NCI-H1417 treated with DMSO at 0.1 percent for 48 hours (cell line): ENCODE measurements around the gene TPSD1.
"Not testable (repeated sequence)": the region's sequence is repeated elsewhere in the genome, so short reads cannot be mapped to it uniquely, and the experiment has no call there.

Experiments used
- DNase-seq: peaks from one replicate; lab custom pipeline; 2025; lab: John Stamatoyannopoulos, UW

The TPSD1 gene

DNA sequence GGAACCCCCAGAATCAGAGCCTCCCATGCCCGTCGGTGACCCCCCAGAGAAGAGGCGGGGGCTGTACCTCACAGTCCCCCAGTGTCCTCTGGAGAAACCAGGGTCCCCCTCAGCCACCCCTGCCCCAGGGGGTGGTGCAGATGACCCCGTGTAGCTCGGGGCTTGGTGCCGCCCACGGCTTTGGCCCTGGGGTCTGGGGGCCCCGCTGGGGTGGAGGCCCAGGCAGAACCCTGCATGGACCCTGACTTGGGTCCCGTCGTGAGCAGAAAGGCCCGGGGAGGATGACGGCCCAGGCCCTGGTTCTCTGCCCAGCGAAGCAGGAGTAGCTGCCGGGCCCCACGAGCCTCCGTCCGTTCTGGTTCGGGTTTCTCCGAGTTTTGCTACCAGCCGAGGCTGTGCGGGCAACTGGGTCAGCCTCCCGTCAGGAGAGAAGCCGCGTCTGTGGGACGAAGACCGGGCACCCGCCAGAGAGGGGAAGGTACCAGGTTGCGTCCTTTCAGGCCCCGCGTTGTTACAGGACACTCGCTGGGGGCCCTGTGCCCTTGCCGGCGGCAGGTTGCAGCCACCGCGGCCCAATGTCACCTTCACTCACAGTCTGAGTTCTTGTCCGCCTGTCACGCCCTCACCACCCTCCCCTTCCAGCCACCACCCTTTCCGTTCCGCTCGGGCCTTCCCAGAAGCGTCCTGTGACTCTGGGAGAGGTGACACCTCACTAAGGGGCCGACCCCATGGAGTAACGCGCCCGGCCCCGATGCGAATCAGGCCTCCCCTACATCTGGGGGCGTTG lies 34.8 kb upstream of the TPSD1 start:
- DNase-seq = no peak

DNA sequence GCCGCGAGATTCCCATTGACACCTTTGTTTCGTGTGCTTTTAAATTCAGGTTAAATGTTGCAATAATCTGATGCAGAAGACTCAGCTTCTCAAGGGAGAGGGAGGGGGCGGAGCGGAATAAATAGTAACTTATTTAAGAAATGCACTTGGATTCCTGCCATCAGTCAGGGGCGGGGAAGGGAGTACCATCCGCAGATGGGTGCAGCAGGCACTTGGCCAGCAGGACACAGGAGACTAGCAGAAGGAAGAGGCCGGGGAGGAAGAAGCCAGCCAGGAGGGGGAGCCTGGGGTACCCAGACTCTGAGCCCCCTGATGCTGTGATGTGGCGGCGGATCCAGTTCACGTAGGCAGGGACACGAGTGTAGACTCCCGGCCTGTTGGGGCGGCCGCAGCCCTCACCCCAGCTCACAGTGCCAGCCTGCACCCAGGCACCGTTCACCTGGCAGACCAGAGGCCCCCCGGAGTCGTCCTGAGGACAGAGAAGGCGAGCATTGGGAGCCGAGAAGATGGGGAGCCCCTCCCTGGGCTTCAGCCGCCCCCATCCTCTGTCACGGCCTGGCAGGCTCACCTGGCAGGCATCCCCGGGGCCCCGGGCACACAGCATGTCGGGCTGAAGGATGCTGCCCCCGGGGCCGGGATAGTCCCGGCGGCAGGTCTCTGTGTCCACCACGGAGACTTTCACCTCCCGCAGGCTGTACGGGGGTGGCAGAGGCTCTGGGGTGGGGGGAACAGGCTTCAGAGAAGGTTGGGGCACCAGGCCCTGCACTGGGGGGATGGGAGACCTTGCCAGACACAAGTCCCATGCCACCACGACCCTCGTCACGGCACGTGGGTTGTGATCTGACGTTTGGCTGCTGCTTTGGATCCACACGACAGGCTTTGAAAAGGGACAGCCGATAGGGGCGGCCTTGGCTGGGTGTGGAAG lies 34.0 kb upstream of the TPSD1 start:
- no peak for DNase-seq

DNA sequence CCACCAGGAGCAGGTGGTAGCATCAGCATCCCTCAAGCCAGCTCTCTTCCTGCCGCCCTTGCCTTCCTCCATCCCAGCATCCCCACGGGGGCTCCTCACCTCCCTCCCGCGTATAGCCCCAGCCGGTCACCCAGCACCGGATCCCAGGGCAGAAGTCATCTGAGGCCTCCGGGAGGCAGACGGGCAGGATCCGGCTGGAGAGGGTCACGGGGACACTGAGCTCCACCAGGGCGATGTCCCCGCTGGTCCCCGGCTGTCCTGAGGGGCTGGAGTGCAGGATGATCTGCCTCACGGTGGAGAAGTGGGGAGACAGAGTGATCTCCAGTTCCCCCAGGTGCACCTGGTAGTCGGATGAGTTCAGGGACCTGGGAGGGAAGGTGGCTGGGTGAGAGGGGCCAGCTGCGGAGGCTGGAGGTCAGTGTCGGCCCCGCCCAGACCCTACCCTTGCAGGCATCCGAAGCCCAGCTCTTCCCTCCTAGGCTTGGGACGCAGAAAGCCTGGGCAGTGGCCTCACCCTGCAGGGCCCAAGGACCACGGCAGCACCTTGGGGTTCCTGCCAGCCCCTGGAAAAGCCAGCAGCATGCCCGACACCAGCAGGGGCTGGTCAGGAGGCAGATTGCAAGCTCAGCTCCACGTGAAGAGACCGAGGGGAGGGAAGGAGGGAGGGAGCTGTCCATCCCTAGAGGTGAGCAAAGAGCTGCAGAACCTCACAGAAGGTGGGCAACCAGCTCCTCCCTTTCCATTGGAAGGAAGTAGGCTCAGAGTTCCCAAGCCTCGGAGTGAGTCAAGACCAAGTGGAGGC lies 33.1 kb upstream of the TPSD1 start:
- no peak for DNase-seq

DNA sequence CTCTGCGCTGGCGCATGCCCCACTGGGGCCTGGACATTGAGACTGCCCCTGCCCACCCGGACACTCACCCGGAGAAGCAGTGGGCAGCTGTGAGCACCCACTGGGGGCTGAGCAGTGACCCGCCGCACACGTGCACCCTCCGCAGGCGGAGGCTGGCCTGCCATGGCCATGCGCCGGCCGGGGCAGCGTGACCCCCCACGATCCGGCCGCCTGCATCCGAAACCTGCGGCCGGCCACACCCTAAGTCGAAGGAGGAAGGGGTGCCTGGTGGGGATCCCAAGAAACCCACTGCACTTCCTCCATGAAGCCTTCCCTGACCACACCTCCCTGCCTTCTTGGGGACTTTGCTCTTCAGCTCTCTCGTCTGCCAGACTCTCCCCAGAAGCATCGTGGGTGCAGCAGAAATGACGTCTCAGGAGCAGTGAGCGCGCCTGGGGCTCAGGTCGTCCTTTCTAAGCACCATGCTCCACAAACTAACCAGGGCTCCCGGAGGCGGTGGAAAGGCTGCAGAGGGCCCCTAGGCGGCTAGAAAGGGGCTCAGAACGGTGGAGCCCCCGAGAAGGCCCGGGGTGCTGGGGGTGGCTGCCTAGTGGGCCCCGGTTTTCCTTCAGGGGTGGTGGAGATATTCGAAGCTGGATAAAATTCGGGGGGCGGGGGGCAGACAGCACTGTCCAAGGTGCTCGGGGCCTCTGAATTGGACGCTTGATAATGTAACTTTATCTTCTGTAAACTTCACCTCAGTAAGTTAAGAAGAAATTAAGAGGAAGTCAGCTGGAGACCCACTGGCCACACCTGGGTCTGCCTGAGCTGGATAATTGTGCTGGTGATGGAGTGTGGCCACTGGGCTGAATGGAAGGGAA lies 32.3 kb upstream of the TPSD1 start:
- no peak for DNase-seq

DNA sequence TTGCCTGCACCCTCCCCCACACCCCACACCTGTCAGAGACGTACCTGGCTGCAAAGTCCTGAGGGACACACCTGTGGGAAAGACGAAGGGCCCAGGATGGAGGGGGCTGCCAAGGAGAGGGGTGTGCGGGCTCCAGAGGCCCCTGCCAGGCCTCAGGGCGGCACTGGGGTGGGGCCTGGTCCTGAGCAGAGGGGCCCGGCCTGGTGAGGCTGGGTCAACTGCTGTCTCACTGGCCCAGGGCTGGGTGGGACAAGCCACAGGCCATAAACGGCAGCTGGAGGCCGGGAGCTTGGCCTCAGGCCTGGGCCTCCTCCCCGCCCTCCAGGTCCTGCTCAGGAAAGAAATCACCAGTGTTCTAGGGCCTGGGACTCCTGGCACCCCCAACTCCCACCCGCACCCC lies 31.3 kb upstream of the TPSD1 start:
- no peak for DNase-seq

DNA sequence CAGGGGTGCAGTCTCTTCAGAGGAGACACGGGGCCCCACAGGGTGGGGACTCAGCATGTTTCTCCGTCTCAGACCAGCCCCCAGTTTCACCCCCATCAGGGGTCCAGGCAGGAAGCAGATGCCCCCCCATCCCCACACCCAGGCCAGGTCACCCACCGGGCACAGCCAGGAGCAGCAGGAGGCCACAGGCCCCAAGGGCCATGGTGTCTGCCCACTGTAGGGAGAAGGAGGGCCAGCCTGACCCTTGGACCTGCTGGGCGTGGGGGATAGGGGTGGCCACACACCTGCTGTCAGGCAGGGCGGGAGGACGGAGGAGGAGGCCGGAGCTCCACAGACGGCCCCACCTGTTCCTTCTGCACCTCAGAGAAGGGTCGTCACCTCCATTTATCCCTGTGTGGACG lies 30.8 kb upstream of the TPSD1 start, which contains the start of gene TPSG1:
TPSG1 (minus strand) TSS at position 218 of the 401 bp plus-strand sequence; CDS start at position 202, 16 bp downstream.
- no peak for DNase-seq

DNA sequence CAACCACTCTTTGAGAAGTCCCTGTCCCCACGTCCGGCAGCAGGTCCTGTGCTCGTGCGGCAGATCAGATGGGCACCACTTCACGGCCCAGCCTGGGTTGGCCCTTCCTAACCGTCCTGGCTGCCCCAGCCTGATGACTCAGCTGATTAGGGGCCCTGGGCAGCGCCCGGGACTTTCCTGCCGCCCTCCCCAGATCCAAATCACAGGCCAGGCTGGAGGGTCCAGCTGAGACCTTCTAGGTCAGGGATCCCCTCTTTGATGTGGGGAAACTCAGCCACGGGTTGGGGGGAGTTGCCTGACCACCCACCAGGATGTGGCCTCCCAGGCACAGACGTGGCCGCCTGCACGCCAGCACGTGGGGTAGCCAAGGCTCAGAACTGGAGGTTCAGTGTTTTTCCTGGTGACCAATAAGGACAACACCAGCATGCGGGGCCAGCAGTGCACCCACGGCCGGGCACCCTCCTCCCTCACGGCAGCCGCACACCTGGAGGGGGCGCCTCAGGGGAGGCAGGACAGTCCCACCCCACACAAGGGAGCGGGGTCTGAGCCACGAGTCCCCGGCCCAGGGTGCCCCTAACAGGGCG lies 30.0 kb upstream of the TPSD1 start:
- not testable (repeated sequence) for DNase-seq

DNA sequence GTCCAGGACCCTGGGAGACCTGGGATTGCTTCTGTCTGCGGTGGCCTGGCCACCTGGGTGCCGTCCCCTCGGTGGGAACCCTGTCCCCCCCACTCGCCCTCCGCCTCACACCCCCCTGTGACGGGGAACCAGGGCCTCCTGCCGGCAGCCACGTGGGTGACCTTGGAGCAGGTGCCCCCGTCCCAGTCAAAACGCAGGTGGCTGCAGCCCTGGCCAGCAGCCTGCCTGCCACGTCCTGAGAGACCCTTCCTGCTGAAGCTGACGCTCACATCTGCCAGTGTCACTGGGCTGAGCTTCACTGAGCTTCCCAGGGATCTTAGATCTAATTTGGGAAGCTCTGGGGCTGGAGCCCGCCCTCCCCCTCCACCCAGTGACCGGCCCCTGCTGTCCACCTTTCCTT lies 29.2 kb upstream of the TPSD1 start:
- not testable (repeated sequence) for DNase-seq

DNA sequence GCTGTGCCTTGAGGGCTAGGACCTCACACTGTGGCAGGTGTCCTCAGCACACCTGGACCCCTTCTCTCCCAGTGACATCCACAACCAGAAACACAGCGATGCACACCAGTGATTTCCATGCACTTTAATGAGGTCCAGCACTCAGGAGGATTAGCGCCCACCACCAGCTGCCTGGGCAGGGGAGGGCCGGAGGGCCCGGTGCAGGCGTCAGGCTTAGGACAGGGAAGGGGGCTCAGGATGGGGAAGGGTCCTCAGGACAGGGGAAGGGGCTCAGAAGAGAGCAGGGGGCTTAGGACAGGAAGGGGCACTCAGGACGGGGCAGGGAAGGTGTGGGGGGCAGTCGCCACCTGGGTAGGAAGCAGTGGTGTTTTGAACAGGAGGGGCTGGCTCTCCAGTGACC lies 27.6 kb upstream of the TPSD1 start:
- not testable (repeated sequence) for DNase-seq

DNA sequence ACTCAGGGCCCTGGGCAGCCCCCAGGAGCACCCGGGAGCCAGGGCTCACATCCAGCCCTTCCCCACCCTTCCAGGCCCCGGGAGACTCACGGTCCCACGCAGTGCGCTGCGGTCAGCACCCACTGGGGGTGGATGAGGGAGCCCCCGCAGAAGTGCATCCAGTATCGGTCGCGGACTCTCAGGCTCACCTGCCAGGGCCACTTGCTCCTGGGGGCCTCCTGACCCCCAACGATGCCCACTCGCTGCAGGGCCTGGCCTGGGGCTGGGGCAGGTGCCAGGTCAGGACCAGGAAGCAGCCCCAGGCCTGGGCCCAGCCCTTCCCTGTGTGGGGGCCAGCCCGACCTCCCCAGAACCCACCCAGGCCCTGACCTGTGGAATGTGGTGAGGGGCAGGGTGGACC lies 26.4 kb upstream of the TPSD1 start:
- DNase-seq = not testable (repeated sequence)

DNA sequence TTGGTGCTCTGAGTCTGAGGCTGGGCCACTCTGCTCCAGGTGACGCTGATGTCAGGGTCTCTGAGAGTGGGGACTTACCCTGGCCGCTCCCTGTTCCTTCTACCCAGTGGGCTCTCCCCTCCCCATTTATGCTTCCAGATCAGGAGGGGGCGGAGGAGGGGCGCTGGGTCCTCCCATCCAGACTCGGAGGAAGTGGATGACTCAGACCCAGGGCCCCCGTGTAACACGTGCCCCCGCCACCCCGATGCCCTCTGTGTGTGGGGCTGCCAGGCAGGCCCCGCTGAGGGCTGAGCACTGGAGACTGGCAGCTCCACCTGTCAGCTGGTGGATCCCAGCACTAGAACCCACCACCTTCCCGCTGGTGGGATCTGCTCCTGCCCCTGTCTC lies 25.8 kb upstream of the TPSD1 start, which contains the start of gene TPSB2:
TPSB2 (minus strand) TSS at position 101 of the 387 bp plus-strand sequence. CDS start 233 bp downstream, outside the sequence.
- DNase-seq = not testable (repeated sequence)

DNA sequence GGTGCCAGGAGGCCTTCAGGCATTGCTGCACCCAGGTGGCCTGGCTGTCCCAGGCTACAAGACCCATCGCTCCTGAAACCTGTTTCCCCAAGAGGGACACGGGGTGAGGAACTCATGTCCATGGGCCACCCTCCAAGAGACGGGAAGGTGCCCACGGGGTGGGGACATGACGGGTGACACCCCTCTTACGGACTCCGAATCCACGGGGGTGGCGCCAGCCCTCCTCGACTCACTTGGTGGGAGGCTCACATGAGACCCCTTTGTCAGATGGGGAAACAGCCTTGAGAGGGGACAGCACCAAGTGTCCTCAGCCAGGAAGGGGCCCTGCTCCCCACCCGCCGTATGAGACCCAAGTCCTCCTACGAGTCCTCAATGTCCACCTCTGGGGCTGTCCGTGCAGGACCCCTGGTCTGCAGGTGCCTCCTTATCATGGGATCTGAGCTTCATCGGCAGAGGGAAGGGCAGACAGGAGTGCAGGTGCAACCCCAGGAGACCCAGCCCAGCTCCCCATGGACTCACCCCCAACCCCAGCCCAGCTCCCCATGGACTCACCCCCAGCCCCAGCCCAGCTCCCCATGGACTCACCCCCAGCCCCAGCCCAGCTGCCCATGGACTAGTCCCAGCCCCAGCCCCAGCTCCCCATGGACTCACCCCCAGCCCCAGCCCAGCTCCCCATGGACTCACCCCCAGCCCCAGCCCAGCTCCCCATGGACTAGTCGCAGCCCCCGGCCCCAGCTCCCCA lies 25.2 kb upstream of the TPSD1 start:
- DNase-seq = not testable (repeated sequence)

DNA sequence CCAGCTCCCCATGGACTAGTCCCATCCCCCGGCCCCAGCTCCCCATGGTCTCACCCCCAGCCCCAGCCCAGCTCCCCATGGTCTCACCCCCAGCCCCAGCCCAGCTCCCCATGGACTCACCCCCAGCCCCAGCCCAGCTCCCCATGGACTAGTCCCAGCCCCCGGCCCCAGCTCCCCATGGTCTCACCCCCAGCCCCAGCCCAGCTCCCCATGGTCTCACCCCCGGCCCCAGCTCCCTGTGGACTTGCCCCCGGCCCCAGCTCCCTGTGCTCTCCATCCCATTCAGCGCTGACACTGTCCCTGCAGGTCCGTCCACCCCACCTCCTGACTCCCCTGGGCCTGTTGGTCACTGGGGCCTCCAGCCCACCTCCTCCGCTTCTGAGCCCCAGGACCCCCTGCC lies 24.6 kb upstream of the TPSD1 start:
- not testable (repeated sequence) for DNase-seq

DNA sequence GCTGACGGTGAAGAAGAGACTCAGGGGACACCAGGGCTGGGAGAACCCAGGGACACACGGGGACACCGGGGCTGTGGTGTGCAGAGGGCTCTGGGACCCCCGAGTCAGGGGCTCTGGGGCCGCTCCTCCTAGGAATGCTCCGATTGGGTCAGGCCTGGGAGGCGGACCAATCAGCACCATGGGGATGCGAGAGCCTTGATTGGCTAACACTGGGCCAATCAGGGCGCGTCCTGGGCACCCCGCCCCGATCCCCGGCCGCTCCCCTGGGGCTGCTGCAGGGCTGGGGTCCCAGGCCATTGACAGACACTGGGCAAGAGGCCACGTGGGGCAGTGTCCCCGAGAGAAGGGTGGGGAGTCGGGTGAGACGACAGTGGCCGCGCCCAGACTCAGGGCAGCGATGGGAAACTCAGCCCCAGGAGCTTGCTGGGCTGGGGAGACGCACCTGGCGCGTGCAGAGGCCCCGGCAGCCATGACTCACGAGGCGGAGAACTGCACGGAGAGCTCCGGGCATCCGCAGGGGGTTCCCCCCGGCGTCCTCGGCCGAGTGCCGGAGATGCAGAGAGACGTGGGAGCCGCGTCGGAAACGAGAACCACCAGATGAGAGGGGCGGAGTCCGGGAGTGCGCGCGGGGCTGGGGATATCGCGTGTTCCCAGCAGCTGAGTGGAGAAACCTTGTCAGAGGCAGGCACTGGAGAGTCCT lies 23.7 kb upstream of the TPSD1 start:
- not testable (repeated sequence) for DNase-seq

DNA sequence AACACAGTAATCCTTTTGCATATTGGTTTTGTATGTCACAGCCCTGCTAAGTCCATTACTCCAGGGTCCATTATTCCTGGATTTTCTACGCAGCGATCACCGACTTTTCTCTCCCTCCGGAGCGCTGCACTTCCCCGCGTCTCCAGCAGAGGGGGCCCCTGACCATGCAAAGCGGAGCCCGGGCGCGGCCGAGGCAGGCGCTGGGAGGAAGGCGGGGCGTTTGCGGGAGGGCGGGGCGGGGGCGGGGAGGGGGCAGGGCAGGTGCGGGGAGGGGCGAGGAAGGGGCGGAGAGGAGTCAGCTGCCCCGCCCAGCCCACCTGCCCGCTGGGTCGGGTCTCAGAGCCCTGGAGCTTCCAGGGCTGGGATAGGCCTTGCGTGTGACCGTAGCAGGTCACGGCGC lies 19.2 kb upstream of the TPSD1 start:
- DNase-seq = not testable (repeated sequence)

DNA sequence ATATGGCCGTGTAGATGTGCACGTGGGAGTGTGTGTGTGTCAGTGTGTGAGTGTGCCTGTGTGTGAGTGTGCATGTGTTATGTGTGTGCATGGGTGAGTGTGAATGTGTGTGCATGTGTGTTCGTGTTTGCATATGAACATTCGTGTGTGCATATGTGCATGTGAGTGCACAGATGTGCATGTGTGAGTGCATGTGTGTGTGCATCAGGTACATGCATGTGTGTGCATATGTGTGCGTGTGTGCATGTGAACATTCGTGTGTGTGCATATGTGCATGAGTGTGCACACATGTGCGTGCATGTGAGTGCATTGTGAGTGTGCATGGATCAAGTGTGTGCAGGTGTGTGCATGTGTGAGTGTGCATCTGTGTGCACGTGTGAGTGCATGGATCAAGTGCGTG lies 17.9 kb upstream of the TPSD1 start:
- DNase-seq = no peak

DNA sequence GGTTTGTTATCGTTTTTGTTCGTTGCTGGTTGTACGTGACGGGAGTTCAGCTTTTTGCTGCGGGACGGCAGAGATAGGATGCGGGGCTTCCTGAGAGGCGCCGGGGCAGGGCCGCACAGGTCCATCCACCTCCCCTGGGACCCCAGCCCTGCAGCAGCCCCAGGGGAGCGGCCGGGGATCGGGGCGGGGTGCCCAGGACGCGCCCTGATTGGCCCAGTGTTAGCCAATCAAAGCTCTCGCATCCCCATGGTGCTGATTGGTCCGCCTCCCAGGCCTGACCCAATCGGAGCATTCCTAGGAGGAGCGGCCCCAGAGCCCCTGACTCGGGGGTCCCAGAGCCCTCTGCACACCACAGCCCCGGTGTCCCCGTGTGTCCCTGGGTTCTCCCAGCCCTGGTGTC lies 17.0 kb upstream of the TPSD1 start:
- not testable (repeated sequence) for DNase-seq

DNA sequence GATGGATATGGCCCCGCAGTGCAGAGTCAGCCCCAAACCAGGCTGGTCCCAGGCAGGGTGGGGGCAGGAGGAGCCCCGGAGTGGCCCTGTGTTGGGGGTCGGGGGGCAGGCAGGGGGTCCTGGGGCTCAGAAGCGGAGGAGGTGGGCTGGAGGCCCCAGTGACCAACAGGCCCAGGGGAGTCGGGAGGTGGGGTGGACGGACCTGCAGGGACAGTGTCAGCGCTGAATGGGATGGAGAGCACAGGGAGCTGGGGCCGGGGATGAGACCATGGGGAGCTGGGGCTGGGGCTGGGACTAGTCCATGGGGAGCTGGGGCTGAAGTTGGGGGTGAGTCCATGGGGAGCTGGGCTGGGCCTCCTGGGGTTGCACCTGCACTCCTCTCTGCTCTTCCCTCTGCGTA lies 16.3 kb upstream of the TPSD1 start:
- not testable (repeated sequence) for DNase-seq

DNA sequence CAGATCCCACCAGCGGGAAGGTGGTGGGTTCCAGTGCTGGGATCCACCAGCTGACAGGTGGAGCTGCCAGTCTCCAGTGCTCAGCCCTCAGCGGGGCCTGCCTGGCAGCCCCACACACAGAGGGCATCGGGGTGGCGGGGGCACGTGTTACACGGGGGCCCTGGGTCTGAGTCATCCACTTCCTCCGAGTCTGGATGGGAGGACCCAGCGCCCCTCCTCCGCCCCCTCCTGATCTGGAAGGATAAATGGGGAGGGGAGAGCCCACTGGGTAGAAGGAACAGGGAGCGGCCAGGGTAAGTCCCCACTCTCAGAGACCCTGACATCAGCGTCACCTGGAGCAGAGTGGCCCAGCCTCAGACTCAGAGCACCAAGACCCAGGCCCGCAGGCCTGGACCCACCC lies 15.4 kb upstream of the TPSD1 start, which contains the start of gene TPSAB1:
TPSAB1 (plus strand) TSS at position 270 of the 400 bp plus-strand sequence. CDS start 234 bp downstream, outside the sequence.
- not testable (repeated sequence) for DNase-seq
